Colonic mucosa (tissue), 4 donors: Measurements from ENCODE around the gene ARL2. TPM values are rescaled to one million over a fixed set of nuclear protein-coding genes. Genes with fewer than 3 reads are reported as not detected.

ENCODE experiments used
- DNase-seq: peaks from one replicate; pipeline ENCODE4 v3.0.0-alpha.2; 2020
- H3K27ac ChIP-seq: fragments of 200-600 bp; one replicate; pipeline ENCODE4 v1.8.0; 2021
- H3K27me3 ChIP-seq: fragments of 200-600 bp; one replicate; pipeline ENCODE4 v1.8.0; 2021
- H3K36me3 ChIP-seq: fragments of 200-600 bp; one replicate; pipeline ENCODE4 v1.8.0; 2021
- H3K4me1 ChIP-seq: fragments of 200-600 bp; one replicate; pipeline ENCODE4 v1.8.0; 2021; ENCODE audit warnings: mild to moderate bottlenecking
- H3K4me3 ChIP-seq: fragments of 200-600 bp; one replicate; pipeline ENCODE4 v1.8.0; 2021
- H3K9ac ChIP-seq, 2 donors: one replicate each; pipeline ENCODE4 v1.7.0; 2013; ENCODE audit warnings: control low read depth in 2 of 2, low read depth in 2 of 2, low read length in 2 of 2
- H3K9me3 ChIP-seq: fragments of 200-600 bp; one replicate; pipeline ENCODE4 v1.8.0; 2021
- CTCF ChIP-seq: fragments of 200-600 bp; IDR thresholded peaks from one replicate; pipeline ENCODE4 v1.8.0; 2022; ENCODE audit warnings: antibody characterized with exemption, mild to moderate bottlenecking
- intact Hi-C: fragments of 100-400 bp; cut with DNase I; formaldehyde crosslinking; loops from one replicate; pipeline ENCODE4 v1.14.1; 2022
- total RNA-seq, 2 donors: library from RNA; stranded (reverse); fragmentation: NEBNext Ultra II Directional in 1 of 2; extraction: Animal tissue kit (Norgen Biotek cat#: 25700) in 1 of 2; gene quantifications; one replicate each; pipeline ENCODE4 v1.2.1, GENCODE V29; 2021
- donor health status: healthy.
- donor health status: DM: no; HTN: no; CAD: no.
- donor health status: DM: no; HTN: no; CAD: no.

Gene ARL2
- total RNA-seq, 2 donors from 2014 or later, result 81.9 to 102 TPM

GRCh38 chr11:65032216-65032615 lies 18.3 kb downstream of the ARL2 start:
- intact Hi-C loops, result no loop called here
- Histone ChIP-seq H3K27ac (no peak overlapping the region), H3K27me3 (no peaks in the 10 kb centered on the region), H3K9me3 (no peaks in the 10 kb centered on the region), H3K4me3 (no peak overlapping the region), H3K36me3 (peaks cover 7% of the 10 kb centered on the region), H3K4me1 (peaks cover 5% of the 10 kb centered on the region), H3K9ac (no peak overlapping the region)
- no peak for TF ChIP-seq CTCF
- no peak for DNase-seq

- no peak overlapping the region for H3K27ac ChIP-seq
- no peaks in the 10 kb centered on the region for H3K4me1 ChIP-seq
- H3K36me3 ChIP-seq, result peaks cover 7% of the 10 kb centered on the region
- no peak for DNase-seq
- no peaks in the 10 kb centered on the region for H3K9me3 ChIP-seq
- no peak overlapping the region for H3K4me3 ChIP-seq
- intact Hi-C loops, result no loop called here
- no peak overlapping the region for H3K9ac ChIP-seq
- TF ChIP-seq CTCF, result no peak
- no peaks in the 10 kb centered on the region for H3K27me3 ChIP-seq
Measured at GRCh38 chr11:65034423-65034822, 20.5 kb downstream of the ARL2 start.

- Histone ChIP-seq H3K27ac (no peak overlapping the region), H3K27me3 (no peaks in the 10 kb centered on the region), H3K4me1 (no peaks in the 10 kb centered on the region), H3K9me3 (no peaks in the 10 kb centered on the region), H3K4me3 (no peak overlapping the region), H3K36me3 (peaks cover 7% of the 10 kb centered on the region), H3K9ac (no peak overlapping the region)
- no peak for TF ChIP-seq CTCF
- no peak for DNase-seq
- intact Hi-C loops, result no loop called here
Measured at GRCh38 chr11:65035579-65035978, 21.6 kb downstream of the ARL2 start.

GRCh38 chr11:65036931-65037330 lies 23.0 kb downstream of the ARL2 start:
- H3K27me3 ChIP-seq, result no peaks in the 10 kb centered on the region
- H3K4me3 ChIP-seq, result no peak overlapping the region
- H3K9ac ChIP-seq, result no peak overlapping the region
- TF ChIP-seq CTCF, result no peak
- no peaks in the 10 kb centered on the region for H3K4me1 ChIP-seq
- H3K36me3 ChIP-seq, result peaks cover 7% of the 10 kb centered on the region
- no peaks in the 10 kb centered on the region for H3K9me3 ChIP-seq
- no peak for DNase-seq
- intact Hi-C loops, result no loop called here
- no peak overlapping the region for H3K27ac ChIP-seq

- Histone ChIP-seq H3K4me1 (peaks cover 4% of the 10 kb centered on the region), H3K9me3 (no peaks in the 10 kb centered on the region), H3K9ac (peak overlapping the region; percentile 70 to 71), H3K27me3 (no peaks in the 10 kb centered on the region), H3K4me3 (peak overlapping the region; percentile 95), H3K27ac (peak overlapping the region; percentile 94), H3K36me3 (peaks cover 4% of the 10 kb centered on the region)
- intact Hi-C loops, result no loop called here
- TF ChIP-seq CTCF, result no peak
- DNase-seq, result no peak
Measured at GRCh38 chr11:65040520-65040846, 26.5 kb downstream of the ARL2 start.
